Measurements from ENCODE around the gene ERBB2. TPM values are rescaled to one million over a fixed set of nuclear protein-coding genes. Genes with fewer than 3 reads are reported as not detected.

The ERBB2 gene
- total and polyA plus RNA-seq, 2 of the 13 experiments (the other 11 are each of a cell fraction or from before 2014, with no cell fraction given), result 57.7 to 64.1 TPM

DNA sequence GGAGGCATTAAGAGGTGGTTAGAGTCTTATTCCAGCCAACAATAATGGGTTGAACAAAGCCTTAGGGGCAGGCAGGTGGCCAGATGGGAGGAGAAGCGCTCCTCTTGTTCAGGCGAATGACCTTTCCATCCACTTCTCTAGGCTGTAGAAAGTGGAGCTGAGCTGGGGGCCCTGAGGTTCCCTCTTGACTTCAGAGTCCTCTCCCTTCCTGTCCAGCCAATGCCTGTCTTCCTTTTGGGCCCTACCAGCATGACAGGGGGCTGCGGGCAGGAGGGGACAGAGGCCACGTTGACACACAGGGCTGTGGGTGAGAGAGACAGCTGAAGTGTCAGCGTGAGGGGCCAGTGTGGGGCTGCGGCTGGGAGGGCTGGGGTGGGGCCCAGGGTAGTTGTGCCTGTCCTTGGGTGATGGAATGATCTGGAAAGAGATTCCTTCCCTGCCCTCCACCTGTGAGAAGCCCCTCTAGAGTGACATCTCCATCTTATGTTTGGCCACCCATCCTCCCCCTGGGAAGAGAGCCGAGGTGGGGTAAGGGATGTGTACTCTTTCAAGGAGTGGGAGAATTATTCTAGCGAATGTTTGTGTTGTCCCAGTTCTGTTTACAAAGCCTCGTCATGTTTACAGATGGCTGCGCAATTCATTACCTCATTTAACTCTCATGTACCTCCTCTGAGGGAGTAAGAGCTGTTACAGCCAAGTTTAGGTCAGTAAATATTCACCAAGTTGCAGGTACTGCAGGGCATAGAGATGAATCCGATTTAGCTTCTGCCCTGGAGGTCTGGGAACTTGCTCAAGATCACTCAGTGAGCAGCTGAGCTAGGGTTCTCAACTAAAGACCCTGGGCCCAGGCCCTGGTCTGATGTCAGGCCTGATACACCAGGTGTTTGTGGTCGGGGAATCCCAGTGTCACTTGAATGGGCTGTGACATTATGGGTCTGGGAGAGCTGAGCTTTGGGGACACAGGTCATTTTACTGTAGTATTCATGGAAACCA is 3.3 kb downstream of the ERBB2 start (continued):
- TF ChIP-seq, protein P1, sequence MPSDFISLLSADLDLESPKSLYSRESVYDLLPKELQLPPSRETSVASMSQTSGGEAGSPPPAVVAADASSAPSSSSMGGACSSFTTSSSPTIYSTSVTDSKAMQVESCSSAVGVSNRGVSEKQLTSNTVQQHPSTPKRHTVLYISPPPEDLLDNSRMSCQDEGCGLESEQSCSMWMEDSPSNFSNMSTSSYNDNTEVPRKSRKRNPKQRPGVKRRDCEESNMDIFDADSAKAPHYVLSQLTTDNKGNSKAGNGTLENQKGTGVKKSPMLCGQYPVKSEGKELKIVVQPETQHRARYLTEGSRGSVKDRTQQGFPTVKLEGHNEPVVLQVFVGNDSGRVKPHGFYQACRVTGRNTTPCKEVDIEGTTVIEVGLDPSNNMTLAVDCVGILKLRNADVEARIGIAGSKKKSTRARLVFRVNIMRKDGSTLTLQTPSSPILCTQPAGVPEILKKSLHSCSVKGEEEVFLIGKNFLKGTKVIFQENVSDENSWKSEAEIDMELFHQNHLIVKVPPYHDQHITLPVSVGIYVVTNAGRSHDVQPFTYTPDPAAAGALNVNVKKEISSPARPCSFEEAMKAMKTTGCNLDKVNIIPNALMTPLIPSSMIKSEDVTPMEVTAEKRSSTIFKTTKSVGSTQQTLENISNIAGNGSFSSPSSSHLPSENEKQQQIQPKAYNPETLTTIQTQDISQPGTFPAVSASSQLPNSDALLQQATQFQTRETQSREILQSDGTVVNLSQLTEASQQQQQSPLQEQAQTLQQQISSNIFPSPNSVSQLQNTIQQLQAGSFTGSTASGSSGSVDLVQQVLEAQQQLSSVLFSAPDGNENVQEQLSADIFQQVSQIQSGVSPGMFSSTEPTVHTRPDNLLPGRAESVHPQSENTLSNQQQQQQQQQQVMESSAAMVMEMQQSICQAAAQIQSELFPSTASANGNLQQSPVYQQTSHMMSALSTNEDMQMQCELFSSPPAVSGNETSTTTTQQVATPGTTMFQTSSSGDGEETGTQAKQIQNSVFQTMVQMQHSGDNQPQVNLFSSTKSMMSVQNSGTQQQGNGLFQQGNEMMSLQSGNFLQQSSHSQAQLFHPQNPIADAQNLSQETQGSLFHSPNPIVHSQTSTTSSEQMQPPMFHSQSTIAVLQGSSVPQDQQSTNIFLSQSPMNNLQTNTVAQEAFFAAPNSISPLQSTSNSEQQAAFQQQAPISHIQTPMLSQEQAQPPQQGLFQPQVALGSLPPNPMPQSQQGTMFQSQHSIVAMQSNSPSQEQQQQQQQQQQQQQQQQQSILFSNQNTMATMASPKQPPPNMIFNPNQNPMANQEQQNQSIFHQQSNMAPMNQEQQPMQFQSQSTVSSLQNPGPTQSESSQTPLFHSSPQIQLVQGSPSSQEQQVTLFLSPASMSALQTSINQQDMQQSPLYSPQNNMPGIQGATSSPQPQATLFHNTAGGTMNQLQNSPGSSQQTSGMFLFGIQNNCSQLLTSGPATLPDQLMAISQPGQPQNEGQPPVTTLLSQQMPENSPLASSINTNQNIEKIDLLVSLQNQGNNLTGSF (CRISPR knock-in tag; IDR thresholded peaks at IDR 0.05), result no peak
- TF ChIP-seq, protein P2, sequence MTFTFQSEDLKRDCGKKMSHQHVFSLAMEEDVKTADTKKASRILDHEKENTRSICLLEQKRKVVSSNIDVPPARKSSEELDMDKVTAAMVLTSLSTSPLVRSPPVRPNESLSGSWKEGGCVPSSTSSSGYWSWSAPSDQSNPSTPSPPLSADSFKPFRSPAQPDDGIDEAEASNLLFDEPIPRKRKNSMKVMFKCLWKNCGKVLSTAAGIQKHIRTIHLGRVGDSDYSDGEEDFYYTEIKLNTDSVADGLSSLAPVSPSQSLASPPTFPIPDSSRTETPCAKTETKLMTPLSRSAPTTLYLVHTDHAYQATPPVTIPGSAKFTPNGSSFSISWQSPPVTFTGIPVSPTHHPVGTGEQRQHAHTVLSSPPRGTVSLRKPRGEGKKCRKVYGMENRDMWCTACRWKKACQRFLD (CRISPR knock-in tag; IDR thresholded peaks at IDR 0.05; ENCODE audit: borderline replicate concordance), result no peak
- TF ChIP-seq, protein P3, sequence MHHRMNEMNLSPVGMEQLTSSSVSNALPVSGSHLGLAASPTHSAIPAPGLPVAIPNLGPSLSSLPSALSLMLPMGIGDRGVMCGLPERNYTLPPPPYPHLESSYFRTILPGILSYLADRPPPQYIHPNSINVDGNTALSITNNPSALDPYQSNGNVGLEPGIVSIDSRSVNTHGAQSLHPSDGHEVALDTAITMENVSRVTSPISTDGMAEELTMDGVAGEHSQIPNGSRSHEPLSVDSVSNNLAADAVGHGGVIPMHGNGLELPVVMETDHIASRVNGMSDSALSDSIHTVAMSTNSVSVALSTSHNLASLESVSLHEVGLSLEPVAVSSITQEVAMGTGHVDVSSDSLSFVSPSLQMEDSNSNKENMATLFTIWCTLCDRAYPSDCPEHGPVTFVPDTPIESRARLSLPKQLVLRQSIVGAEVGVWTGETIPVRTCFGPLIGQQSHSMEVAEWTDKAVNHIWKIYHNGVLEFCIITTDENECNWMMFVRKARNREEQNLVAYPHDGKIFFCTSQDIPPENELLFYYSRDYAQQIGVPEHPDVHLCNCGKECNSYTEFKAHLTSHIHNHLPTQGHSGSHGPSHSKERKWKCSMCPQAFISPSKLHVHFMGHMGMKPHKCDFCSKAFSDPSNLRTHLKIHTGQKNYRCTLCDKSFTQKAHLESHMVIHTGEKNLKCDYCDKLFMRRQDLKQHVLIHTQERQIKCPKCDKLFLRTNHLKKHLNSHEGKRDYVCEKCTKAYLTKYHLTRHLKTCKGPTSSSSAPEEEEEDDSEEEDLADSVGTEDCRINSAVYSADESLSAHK (CRISPR knock-in tag; IDR thresholded peaks at IDR 0.05; ENCODE audit: borderline replicate concordance), result no peak
- TF ChIP-seq, protein P4, sequence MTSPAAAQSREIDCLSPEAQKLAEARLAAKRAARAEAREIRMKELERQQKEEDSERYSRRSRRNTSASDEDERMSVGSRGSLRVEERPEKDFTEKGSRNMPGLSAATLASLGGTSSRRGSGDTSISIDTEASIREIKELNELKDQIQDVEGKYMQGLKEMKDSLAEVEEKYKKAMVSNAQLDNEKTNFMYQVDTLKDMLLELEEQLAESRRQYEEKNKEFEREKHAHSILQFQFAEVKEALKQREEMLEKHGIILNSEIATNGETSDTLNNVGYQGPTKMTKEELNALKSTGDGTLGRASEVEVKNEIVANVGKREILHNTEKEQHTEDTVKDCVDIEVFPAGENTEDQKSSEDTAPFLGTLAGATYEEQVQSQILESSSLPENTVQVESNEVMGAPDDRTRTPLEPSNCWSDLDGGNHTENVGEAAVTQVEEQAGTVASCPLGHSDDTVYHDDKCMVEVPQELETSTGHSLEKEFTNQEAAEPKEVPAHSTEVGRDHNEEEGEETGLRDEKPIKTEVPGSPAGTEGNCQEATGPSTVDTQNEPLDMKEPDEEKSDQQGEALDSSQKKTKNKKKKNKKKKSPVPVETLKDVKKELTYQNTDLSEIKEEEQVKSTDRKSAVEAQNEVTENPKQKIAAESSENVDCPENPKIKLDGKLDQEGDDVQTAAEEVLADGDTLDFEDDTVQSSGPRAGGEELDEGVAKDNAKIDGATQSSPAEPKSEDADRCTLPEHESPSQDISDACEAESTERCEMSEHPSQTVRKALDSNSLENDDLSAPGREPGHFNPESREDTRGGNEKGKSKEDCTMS (CRISPR knock-in tag; conservative IDR thresholded peaks at IDR 0.05), result no peak
- TF ChIP-seq KAT7 (CRISPR knock-in tag; IDR thresholded peaks at IDR 0.05; ENCODE audit: borderline replicate concordance), result no peak
- TF ChIP-seq MLLT10 (CRISPR knock-in tag; IDR thresholded peaks at IDR 0.05), result no peak
- TF ChIP-seq FOXK1 (CRISPR knock-in tag; IDR thresholded peaks at IDR 0.05; ENCODE audit: borderline replicate concordance, low read depth), result peak; percentile 92; the same call in 1 of the 2 replicates
- peak; percentile 84 for TF ChIP-seq ZMYM3 (CRISPR knock-in tag; IDR thresholded peaks at IDR 0.05)
- TF ChIP-seq, protein P5, sequence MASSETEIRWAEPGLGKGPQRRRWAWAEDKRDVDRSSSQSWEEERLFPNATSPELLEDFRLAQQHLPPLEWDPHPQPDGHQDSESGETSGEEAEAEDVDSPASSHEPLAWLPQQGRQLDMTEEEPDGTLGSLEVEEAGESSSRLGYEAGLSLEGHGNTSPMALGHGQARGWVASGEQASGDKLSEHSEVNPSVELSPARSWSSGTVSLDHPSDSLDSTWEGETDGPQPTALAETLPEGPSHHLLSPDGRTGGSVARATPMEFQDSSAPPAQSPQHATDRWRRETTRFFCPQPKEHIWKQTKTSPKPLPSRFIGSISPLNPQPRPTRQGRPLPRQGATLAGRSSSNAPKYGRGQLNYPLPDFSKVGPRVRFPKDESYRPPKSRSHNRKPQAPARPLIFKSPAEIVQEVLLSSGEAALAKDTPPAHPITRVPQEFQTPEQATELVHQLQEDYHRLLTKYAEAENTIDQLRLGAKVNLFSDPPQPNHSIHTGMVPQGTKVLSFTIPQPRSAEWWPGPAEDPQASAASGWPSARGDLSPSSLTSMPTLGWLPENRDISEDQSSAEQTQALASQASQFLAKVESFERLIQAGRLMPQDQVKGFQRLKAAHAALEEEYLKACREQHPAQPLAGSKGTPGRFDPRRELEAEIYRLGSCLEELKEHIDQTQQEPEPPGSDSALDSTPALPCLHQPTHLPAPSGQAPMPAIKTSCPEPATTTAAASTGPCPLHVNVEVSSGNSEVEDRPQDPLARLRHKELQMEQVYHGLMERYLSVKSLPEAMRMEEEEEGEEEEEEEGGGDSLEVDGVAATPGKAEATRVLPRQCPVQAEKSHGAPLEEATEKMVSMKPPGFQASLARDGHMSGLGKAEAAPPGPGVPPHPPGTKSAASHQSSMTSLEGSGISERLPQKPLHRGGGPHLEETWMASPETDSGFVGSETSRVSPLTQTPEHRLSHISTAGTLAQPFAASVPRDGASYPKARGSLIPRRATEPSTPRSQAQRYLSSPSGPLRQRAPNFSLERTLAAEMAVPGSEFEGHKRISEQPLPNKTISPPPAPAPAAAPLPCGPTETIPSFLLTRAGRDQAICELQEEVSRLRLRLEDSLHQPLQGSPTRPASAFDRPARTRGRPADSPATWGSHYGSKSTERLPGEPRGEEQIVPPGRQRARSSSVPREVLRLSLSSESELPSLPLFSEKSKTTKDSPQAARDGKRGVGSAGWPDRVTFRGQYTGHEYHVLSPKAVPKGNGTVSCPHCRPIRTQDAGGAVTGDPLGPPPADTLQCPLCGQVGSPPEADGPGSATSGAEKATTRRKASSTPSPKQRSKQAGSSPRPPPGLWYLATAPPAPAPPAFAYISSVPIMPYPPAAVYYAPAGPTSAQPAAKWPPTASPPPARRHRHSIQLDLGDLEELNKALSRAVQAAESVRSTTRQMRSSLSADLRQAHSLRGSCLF (CRISPR knock-in tag; IDR thresholded peaks at IDR 0.05; ENCODE audit: borderline replicate concordance), result no peak
